NT2/D1 (cell line): Measurements from ENCODE around the gene MGAM2.
"Not testable (repeated sequence)": the region's sequence is repeated elsewhere in the genome, so short reads cannot be mapped to it uniquely, and the experiment has no call there.

Experiments used
- SUZ12 ChIP-seq: IDR thresholded peaks from 2 replicates; pipeline ENCODE4 v1.6.1; 2011; ENCODE audit not compliant: insufficient read length, insufficient read depth; ENCODE audit errors: extremely low read depth
- YY1 ChIP-seq: IDR thresholded peaks from 2 replicates; pipeline ENCODE4 v1.6.1; 2011; ENCODE audit not compliant: insufficient read length, insufficient read depth
- ZNF274 ChIP-seq: IDR thresholded peaks from 2 replicates; pipeline ENCODE4 v1.6.1; 2011; ENCODE audit warnings: mild to moderate bottlenecking, low read depth, low read length

DNA sequence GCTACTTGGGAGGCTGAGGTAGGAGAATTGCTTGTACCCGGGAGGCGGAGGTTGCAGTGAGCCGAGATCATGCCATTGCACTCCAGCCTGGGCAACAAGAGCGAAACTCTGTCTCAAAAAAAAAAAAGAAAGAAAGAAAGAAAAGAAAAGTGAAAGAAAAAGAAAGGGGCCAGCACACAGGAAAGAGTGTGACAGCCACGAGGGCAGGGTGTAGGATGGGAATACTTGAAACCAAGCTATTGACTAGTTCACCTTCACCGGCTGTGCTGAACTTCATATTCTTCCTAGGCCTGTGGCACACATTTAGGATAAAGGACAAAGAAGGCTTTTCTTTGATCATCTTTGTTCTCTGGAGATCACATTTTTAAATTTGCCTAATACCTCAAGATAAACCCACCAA lies 9.7 kb upstream of the MGAM2 start:
- not testable (repeated sequence) for TF ChIP-seq ZNF274, YY1, SUZ12
